GM12878 (cell line): Measurements from ENCODE around the gene IL1R2. TPM values are rescaled to one million over a fixed set of nuclear protein-coding genes. Genes with fewer than 3 reads are reported as not detected.

Source experiments
- ATAC-seq: fragments of 200-7000 bp; cut with Tn5 transposase; 3 replicates; pipeline ENCODE4 v1.9.1; 2020; ENCODE audit warnings: mild to moderate bottlenecking, moderate library complexity
- BruUV-seq: library from RNA; stranded (reverse); fragments of 400-500 nt; replicated peaks from 2 replicates; lab custom pipeline; 2021; lab: Mats Ljungman, UMichigan
- CTCF ChIA-PET: fragments of 300-600 bp; sonication (Branson Sonifier 250); formaldehyde crosslinking; extraction: SDS; loops from one replicate; lab custom pipeline; 2021; ENCODE audit warnings: inconsistent platforms; lab: Yijun Ruan, JAX
- POLR2A ChIA-PET: fragments of 350-600 bp; formaldehyde crosslinking; extraction: SDS; loops from one replicate; lab custom pipeline; 2021; ENCODE audit warnings: inconsistent platforms; lab: Charles Lee
- RAD21 ChIA-PET: fragments of 300-600 bp; sonication (Branson Sonifier 250); formaldehyde crosslinking; loops from one replicate; lab custom pipeline; 2023; ENCODE audit warnings: antibody characterized with exemption; ENCODE audit not compliant: unreplicated experiment; lab: Charles Lee
- SMC1A ChIA-PET: fragments of 300-600 bp; sonication (Branson Sonifier 250); formaldehyde crosslinking; loops from one replicate; lab custom pipeline; 2023; ENCODE audit not compliant: unreplicated experiment, uncharacterized antibody; lab: Charles Lee
- DNase-seq: peaks from one replicate; pipeline ENCODE4 v3.0.0-alpha.2; 2011; ENCODE audit warnings: low read depth, low spot score
- FAIRE-seq: peaks from 3 replicates; lab custom pipeline; 2011; peaks lifted over from hg19 to GRCh38; lab: Jason Lieb, UNC
- H2AFZ ChIP-seq: 2 replicates; pipeline ENCODE4 v1.6.0; 2011; ENCODE audit warnings: low read depth, low read length, control low read depth; ENCODE audit not compliant: control insufficient read depth
- H3K27ac ChIP-seq: 2 replicates; pipeline ENCODE4 v1.5.1; 2011; ENCODE audit warnings: control low read depth; ENCODE audit not compliant: control insufficient read depth, insufficient read depth
- H3K27me3 ChIP-seq, 2 experiments: replicated peaks in 1 of 2; 2 replicates each; pipeline versions ENCODE4 v1.6.0 to v1.6.1; 2011; ENCODE audit warnings: low read length in 1 of 2; ENCODE audit not compliant: control insufficient read depth in 2 of 2, insufficient read depth in 2 of 2
- H3K36me3 ChIP-seq, 2 experiments: 2 replicates each; pipeline ENCODE4 v1.5.1; 2011; ENCODE audit warnings: low read length in 1 of 2; ENCODE audit not compliant: control insufficient read depth in 2 of 2, insufficient read depth in 2 of 2
- H3K4me1 ChIP-seq: 2 replicates; pipeline ENCODE4 v1.6.1; 2011; ENCODE audit warnings: mild to moderate bottlenecking, low read length, moderate library complexity, mixed read lengths; ENCODE audit not compliant: control insufficient read depth, insufficient read depth
- H3K4me2 ChIP-seq: 2 replicates; pipeline ENCODE4 v1.6.0; 2011; ENCODE audit warnings: control low read depth; ENCODE audit not compliant: control insufficient read depth, insufficient read depth
- H3K4me3 ChIP-seq: fragments of 200-600 bp; sonication (generic); 2 replicates; pipeline ENCODE4 v1.5.1; 2016
- H3K79me2 ChIP-seq: 2 replicates; pipeline ENCODE4 v1.6.0; 2011; ENCODE audit warnings: low read length; ENCODE audit not compliant: control insufficient read depth, insufficient read depth
- H3K9ac ChIP-seq: 2 replicates; pipeline ENCODE4 v1.8.0; 2011; ENCODE audit warnings: low read length, control low read depth, mixed read lengths; ENCODE audit not compliant: control insufficient read depth, insufficient read depth
- H3K9me3 ChIP-seq: replicated peaks from 3 replicates; pipeline ENCODE4 v1.5.1; 2011; ENCODE audit warnings: mild to moderate bottlenecking, low read length; ENCODE audit not compliant: control insufficient read depth, insufficient read depth
- H4K20me1 ChIP-seq: 2 replicates; pipeline ENCODE4 v1.6.0; 2011; ENCODE audit not compliant: control insufficient read depth, insufficient read depth
- DPF2 ChIP-seq: fragments of 450-650 bp; IDR thresholded peaks from 2 replicates; pipeline ENCODE4 v1.6.1; 2017; ENCODE audit warnings: mild to moderate bottlenecking
- EP300 ChIP-seq, 2 experiments: fragments of 150-350 bp in 1 of 2; IDR thresholded peaks; 2 replicates each; pipeline ENCODE4 v1.6.1; 2011 to 2012; ENCODE audit warnings: low read depth in 2 of 2, low read length in 2 of 2, borderline replicate concordance in 1 of 2, improper control_type of control experiment in 1 of 2, inconsistent platforms in 1 of 2; ENCODE audit not compliant: control insufficient read depth in 1 of 2
- KAT2A ChIP-seq: conservative IDR thresholded peaks from 2 replicates; pipeline ENCODE4 v1.6.1; 2011; ENCODE audit warnings: low read depth, low read length; ENCODE audit not compliant: control insufficient read depth
- KDM1A ChIP-seq: fragments of 200-600 bp; sonication (generic); IDR thresholded peaks from 2 replicates; pipeline ENCODE4 v1.6.1; 2016; ENCODE audit warnings: borderline replicate concordance
- PAX5 ChIP-seq: IDR thresholded peaks from 2 replicates; pipeline ENCODE4 v1.6.1; 2011; ENCODE audit warnings: low read depth, low read length, borderline replicate concordance
- RELA ChIP-seq: fragments of 450-650 bp; IDR thresholded peaks from 2 replicates; pipeline ENCODE4 v1.8.0; 2014; ENCODE audit warnings: borderline replicate concordance; ENCODE audit not compliant: partially characterized antibody
- RELB ChIP-seq: fragments of 450-650 bp; IDR thresholded peaks from 2 replicates; pipeline ENCODE4 v1.6.1; 2017; ENCODE audit warnings: low read depth, mild to moderate bottlenecking, moderate library complexity
- RUNX3 ChIP-seq: IDR thresholded peaks from 2 replicates; pipeline ENCODE4 v1.6.1; 2012; ENCODE audit warnings: low read length, inconsistent platforms
- SMARCA5 ChIP-seq: fragments of 450-650 bp; IDR thresholded peaks from 2 replicates; pipeline ENCODE4 v1.6.1; 2017; ENCODE audit warnings: mild to moderate bottlenecking
- WRNIP1 ChIP-seq: IDR thresholded peaks from 2 replicates; pipeline ENCODE4 v1.6.1; 2011; ENCODE audit warnings: low read depth, low read length, improper control_type of control experiment, borderline replicate concordance
- ZSCAN29 ChIP-seq: fragments of 450-650 bp; IDR thresholded peaks from 2 replicates; pipeline ENCODE4 v1.6.1; 2017; ENCODE audit warnings: mild to moderate bottlenecking, moderate library complexity
- ZZZ3 ChIP-seq: IDR thresholded peaks from 2 replicates; pipeline ENCODE4 v1.6.1; 2011; ENCODE audit warnings: low read depth; ENCODE audit not compliant: control insufficient read depth, insufficient read length
- WGBS: methylation state at CpG from one replicate; pipeline ENCODE4 v1.1.6; 2016; ENCODE audit warnings: low lambda C conversion rate; ENCODE audit not compliant: insufficient replicate concordance, insufficient coverage; ENCODE audit errors: missing lambda C conversion rate; 5-methylcytosine and 5-hydroxymethylcytosine counted together
- in situ Hi-C: fragments of 300-500 bp; cut with MboI; formaldehyde crosslinking; loops from 9 replicates; pipeline ENCODE4 v1.14.3; 2018; ENCODE audit warnings: mixed read lengths
- intact Hi-C: fragments of 100-400 bp; cut with micrococcal nuclease; formaldehyde crosslinking; loops from one replicate; pipeline ENCODE4 v1.14.2; 2022; ENCODE audit not compliant: unreplicated experiment
- polyA plus RNA-seq, 11 experiments: library from polyadenylated mRNA; depleted of rRNA in 4 of 11; unstranded in 6 of 11; stranded (reverse) in 5 of 11; fragments of >200 nt; fragmentation: Nextera tagmentation in 4 of 11; fragmentation: Illumina TruSeq in 1 of 11; extraction: Ambion mirVana in 4 of 11; extraction: Trizol in 1 of 11; gene quantifications; 1 replicate in 1 of 11; 2 replicates in 10 of 11; pipeline versions ENCODE4 v1.2.1 to v1.2.3, GENCODE V29; 2011 to 2016; ENCODE audit warnings: inconsistent platforms in 2 of 11, missing spikeins in 2 of 11, low read depth in 1 of 11
- total RNA-seq, 4 experiments: library from RNA; depleted of rRNA in 3 of 4; stranded (reverse); fragments of >200 nt in 3 of 4; fragmentation: Illumina TruSeq in 1 of 4; extraction: Trizol in 1 of 4; gene quantifications; 2 replicates each; pipeline versions ENCODE4 v1.2.1 to v1.2.3, GENCODE V29; 2013 to 2021
- TF ChIP-seq, protein P1 (sequence below): fragments of 450-650 bp; IDR thresholded peaks from 2 replicates; pipeline ENCODE4 v1.6.1; 2016; ENCODE audit warnings: mild to moderate bottlenecking
- TF ChIP-seq, protein P2 (sequence below): fragments of 450-650 bp; formaldehyde crosslinking; IDR thresholded peaks from 2 replicates; pipeline ENCODE4 v1.4.0; 2022; ENCODE audit warnings: mild to moderate bottlenecking, moderate library complexity
- TF ChIP-seq, protein P3 (sequence below): IDR thresholded peaks from 2 replicates; pipeline ENCODE4 v1.6.1; 2011; ENCODE audit warnings: low read depth, low read length, improper control_type of control experiment, borderline replicate concordance

Gene IL1R2
- total and polyA plus RNA-seq, 10 of the 15 experiments (the other 5 are each of a cell fraction or from before 2014, with no cell fraction given) = 0.44 to 6.4 (median 0.62) TPM

DNA sequence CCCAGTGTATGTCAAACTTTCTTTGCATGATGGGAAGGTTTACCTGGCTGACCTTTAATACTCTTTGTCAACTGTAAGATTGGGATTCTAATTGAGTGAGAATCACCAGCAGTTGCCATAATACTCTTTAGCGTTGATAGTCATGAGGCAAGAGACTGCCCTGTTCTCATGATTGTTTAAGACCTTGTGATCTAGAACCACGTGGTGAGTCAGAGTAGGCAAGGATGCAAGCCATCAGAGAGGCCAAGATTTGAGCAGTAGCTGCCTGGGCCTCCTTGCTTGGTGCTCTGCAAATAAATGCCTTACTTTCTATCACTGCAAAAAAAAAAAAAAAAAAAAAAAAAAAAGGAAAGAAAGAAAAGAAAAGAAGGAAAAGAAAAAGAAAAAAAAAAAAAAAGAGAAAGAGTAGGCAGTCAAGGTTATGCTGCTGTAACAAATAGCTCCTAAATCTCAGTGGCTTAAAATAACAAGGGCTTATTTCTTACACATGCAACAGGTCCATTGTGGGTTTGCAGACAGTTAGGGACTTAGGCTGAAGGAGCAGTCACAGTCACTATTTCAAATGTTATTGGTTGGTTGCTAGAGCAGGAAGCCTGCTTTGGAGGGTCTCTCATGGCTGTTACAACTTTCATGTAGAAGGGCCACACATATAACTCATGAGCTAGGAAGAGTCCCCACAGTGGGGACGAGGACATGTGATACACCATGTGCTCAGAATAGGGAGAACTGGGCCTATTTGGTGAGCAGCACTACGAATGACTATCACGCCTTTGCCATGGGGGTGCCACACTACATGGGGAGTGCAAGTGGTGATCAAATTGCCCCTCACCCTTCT lies 21.7 kb downstream of the IL1R2 start (continued):
- TF ChIP-seq ZZZ3 (no peak), SMARCA5 (no peak)

GRCh38 chr2:102014041-102014345 lies 22.2 kb downstream of the IL1R2 start:
- DNase-seq = no peak
- no TSS peak for BruUV-seq
- H2AFZ ChIP-seq = no peak overlapping the region
- FAIRE-seq = peak; percentile 23
- H3K4me3 ChIP-seq = no peak overlapping the region
- H4K20me1 ChIP-seq = no peaks in the 10 kb centered on the region
- peaks cover 7% of the 10 kb centered on the region; the same call in 1 of the 3 replicates for H3K9me3 ChIP-seq
- no peak overlapping the region for H3K4me2 ChIP-seq
- peak; percentile 67 for ATAC-seq
- no peaks in the 10 kb centered on the region for H3K36me3 ChIP-seq
- ChIA-PET POLR2A (interaction anchor here (1.2 kb wide), 1 partner anchor 278 kb away, joined by 4 read pairs; no protein-coding TSS in a partner anchor), SMC1A (interaction anchor here (0.6 to 5.1 kb wide), 10 partner anchors 8 to 428 kb away, joined by 3 to 39 read pairs (median 14); no protein-coding TSS in a partner anchor), RAD21 (interaction anchor here (1.4 to 3.9 kb wide), 4 partner anchors 8 to 226 kb away, joined by 4 to 24 read pairs (median 16); no protein-coding TSS in a partner anchor), CTCF (interaction anchor here (0.7 to 14.8 kb wide), 13 partner anchors 8 to 429 kb away, joined by 3 to 166 read pairs (median 4); no protein-coding TSS in a partner anchor)
- WGBS = 17% methylated on average over 1 of the region's 1 CpG
- H3K27ac ChIP-seq = no peak overlapping the region
- intact Hi-C loops (no loop called here), in situ Hi-C loops (no loop called here)
- H3K9ac ChIP-seq = no peak overlapping the region
- H3K4me1 ChIP-seq = peaks cover 3% of the 10 kb centered on the region; the same call in 1 of the 2 replicates
- no peaks in the 10 kb centered on the region for H3K27me3 ChIP-seq
- no peaks in the 10 kb centered on the region for H3K79me2 ChIP-seq
- TF ChIP-seq EP300 (IDR thresholded peaks at IDR 0.05; ENCODE audit: borderline replicate concordance in 1 of 2, control insufficient read depth in 1 of 2, low read depth in 2 of 2, low read length in 2 of 2) (no peak), WRNIP1 (no peak), RELA (no peak), KAT2A (no peak), PAX5 (no peak), ZSCAN29 (no peak), RELB (no peak), RUNX3 (no peak), DPF2 (no peak), KDM1A (no peak)
- TF ChIP-seq, protein P1, sequence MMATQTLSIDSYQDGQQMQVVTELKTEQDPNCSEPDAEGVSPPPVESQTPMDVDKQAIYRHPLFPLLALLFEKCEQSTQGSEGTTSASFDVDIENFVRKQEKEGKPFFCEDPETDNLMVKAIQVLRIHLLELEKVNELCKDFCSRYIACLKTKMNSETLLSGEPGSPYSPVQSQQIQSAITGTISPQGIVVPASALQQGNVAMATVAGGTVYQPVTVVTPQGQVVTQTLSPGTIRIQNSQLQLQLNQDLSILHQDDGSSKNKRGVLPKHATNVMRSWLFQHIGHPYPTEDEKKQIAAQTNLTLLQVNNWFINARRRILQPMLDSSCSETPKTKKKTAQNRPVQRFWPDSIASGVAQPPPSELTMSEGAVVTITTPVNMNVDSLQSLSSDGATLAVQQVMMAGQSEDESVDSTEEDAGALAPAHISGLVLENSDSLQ = no peak
- TF ChIP-seq, protein P2, sequence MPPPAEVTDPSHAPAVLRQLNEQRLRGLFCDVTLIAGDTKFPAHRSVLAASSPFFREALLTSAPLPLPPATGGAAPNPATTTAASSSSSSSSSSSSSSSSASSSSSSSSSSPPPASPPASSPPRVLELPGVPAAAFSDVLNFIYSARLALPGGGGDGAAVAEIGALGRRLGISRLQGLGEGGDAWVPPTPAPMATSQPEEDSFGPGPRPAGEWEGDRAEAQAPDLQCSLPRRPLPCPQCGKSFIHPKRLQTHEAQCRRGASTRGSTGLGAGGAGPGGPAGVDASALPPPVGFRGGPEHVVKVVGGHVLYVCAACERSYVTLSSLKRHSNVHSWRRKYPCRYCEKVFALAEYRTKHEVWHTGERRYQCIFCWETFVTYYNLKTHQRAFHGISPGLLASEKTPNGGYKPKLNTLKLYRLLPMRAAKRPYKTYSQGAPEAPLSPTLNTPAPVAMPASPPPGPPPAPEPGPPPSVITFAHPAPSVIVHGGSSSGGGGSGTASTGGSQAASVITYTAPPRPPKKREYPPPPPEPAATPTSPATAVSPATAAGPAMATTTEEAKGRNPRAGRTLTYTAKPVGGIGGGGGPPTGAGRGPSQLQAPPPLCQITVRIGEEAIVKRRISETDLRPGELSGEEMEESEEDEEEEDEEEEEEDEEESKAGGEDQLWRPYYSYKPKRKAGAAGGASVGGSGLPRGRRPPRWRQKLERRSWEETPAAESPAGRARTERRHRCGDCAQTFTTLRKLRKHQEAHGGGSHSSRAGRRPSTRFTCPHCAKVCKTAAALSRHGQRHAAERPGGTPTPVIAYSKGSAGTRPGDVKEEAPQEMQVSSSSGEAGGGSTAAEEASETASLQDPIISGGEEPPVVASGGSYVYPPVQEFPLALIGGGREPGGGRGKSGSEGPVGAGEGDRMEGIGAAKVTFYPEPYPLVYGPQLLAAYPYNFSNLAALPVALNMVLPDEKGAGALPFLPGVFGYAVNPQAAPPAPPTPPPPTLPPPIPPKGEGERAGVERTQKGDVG (CRISPR knock-in tag) = no peak
- TF ChIP-seq, protein P3, sequence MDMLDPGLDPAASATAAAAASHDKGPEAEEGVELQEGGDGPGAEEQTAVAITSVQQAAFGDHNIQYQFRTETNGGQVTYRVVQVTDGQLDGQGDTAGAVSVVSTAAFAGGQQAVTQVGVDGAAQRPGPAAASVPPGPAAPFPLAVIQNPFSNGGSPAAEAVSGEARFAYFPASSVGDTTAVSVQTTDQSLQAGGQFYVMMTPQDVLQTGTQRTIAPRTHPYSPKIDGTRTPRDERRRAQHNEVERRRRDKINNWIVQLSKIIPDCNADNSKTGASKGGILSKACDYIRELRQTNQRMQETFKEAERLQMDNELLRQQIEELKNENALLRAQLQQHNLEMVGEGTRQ = no peak
